Measurements from ENCODE around the gene IPO13.

IPO13 gene

GRCh38 chr1:43958351-43959255, 11.9 kb downstream of the IPO13 start:
- no peak for TF ChIP-seq CTCF (conservative IDR thresholded peaks at IDR 0.05; ENCODE audit: low read length)
- no peak overlapping the region for H3K4me3 ChIP-seq (ENCODE audit: low read length)
- DNase-seq (ENCODE audit: low read depth): no peak

DNA sequence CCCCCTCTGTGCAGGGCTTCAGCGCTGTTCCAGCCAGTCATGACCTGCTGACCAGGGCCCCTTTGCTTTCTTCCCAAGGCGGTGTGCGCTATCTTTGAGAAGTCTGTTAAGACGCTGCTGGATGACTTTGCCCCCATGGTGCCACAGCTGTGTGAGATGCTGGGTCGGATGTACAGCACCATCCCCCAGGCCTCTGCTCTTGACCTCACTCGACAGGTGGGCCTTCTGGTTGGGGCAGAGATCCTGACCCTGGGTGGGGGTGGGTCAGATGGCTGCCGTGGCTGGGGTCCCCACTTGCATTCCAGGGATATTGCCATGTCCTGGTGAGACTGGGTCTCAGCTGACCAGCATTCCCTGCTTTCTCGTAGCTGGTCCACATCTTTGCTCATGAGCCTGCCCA, 14.0 kb downstream of the IPO13 start:
- DNase-seq (ENCODE audit: low read depth): no peak
- no peak for TF ChIP-seq CTCF (conservative IDR thresholded peaks at IDR 0.05; ENCODE audit: low read length)
- no peak overlapping the region for H3K4me3 ChIP-seq (ENCODE audit: low read length)

DNA sequence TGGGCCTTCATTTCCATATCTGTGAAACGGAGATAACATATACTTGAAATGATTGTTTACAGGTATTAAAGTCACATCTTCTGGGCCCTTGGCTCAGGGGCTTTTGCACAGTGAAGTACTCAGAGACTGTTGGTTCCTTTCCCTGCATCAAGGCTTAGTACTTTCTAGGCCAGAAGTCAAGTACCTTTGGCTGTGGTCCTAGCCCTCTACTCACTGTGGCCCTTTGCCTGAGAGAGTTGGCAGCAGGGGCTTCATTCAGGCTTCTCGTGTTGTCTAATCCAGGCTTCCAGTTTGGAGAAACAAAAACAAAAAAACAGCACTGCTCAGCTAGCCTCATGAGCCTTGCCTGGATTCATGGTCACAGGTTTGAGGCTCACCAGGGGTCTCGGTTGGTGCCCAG, 14.9 kb downstream of the IPO13 start:
- no peak overlapping the region for H3K4me3 ChIP-seq (ENCODE audit: low read length)
- no peak for TF ChIP-seq CTCF (conservative IDR thresholded peaks at IDR 0.05; ENCODE audit: low read length)
- no peak for DNase-seq (ENCODE audit: low read depth)

DNA sequence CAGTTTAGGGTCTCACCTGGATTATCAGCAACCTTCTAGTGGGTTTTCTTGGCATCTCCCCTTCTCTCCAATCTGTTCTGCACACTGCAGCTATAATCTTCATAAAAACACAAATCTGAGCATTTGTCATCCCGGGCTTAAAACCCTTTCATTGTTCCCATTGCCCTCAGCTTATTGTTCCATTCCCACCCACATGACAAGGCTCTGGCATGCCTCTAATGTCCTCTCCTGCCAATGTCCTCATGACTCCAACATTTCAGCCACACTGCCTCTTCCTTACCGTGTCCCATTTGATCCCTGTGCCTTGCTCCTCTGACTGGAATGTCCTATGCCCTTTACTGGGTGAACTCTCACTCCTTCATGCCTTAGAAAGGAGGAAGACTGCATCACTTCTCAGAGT, 15.6 kb downstream of the IPO13 start:
- no peak for TF ChIP-seq CTCF (conservative IDR thresholded peaks at IDR 0.05; ENCODE audit: low read length)
- no peak overlapping the region for H3K4me3 ChIP-seq (ENCODE audit: low read length)
- DNase-seq (ENCODE audit: low read depth): no peak

DNA sequence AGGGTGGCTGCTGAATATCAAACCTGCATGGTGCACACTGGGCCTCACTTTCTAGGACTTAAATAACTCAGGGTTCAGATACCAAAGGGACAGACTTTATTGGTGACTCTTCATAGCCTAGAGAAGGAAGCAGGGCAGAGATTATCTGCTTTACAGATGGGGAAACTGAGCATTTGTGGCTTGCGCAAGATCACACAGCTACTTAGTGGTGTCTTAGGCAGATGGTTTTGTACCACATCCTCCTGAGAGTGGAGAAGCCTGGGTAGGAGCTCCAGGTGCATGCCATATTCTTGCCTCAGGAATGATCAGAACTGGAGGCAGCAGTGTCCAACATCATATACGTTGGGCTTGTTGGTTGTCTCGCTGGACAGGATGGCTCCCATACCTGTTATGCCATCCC, 16.3 kb downstream of the IPO13 start:
- no peak overlapping the region for H3K4me3 ChIP-seq (ENCODE audit: low read length)
- TF ChIP-seq CTCF (conservative IDR thresholded peaks at IDR 0.05; ENCODE audit: low read length): no peak
- no peak for DNase-seq (ENCODE audit: low read depth)

- no peak for DNase-seq (ENCODE audit: low read depth)
- H3K4me3 ChIP-seq (ENCODE audit: low read length): no peak overlapping the region
- no peak for TF ChIP-seq CTCF (conservative IDR thresholded peaks at IDR 0.05; ENCODE audit: low read length)
Measured at GRCh38 chr1:43963890-43964289, 17.1 kb downstream of the IPO13 start.

- TF ChIP-seq CTCF (conservative IDR thresholded peaks at IDR 0.05; ENCODE audit: low read length): no peak
- no peak for DNase-seq (ENCODE audit: low read depth)
- H3K4me3 ChIP-seq (ENCODE audit: low read length): no peak overlapping the region
Measured at GRCh38 chr1:43965316-43965715, 18.6 kb downstream of the IPO13 start.
